ENCODE results near the gene MSL1.

MSL1 gene

DNA sequence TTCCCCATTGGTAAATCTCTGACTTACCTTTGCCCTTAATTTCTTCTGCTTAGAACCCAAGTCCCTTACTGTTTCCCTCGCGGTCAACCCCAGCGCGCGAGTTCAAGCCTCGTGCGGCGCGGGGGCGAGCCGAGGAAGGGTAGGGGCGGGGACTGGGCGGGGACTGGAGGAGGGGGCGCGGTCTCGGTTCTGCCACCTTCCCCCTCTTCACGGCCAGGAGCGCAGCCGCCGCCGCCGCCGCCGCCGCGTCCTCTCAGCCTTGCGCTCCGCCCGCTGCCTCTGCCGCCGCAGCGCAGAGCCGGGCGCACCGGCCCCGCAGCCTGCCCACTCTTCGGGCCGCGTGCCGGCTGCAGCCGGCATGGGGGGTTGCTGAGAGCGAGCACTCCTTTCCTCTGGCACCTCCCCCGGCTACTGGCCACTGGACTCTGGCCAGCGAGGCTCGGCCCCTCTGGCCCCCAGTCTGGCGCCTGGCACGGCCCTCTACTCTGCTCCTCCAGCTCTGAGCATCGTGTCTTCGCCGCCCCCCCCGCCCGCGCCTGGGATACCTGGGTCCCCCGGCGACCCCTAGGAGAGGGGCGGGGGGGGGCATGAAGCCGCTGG, 55.6 kb downstream of the MSL1 start, which contains the start of gene RAPGEFL1:
RAPGEFL1 (plus strand) TSS at position 196 of the 600 bp plus-strand sequence; CDS start at position 588, 392 bp downstream.
- DNase-seq: peak; percentile 90

- DNase-seq: peak; percentile 59
Observed at GRCh38 chr17:40178021-40178601, 56.3 kb downstream of the MSL1 start.

- DNase-seq: no peak
Observed at GRCh38 chr17:40178660-40179059, 56.9 kb downstream of the MSL1 start.

DNA sequence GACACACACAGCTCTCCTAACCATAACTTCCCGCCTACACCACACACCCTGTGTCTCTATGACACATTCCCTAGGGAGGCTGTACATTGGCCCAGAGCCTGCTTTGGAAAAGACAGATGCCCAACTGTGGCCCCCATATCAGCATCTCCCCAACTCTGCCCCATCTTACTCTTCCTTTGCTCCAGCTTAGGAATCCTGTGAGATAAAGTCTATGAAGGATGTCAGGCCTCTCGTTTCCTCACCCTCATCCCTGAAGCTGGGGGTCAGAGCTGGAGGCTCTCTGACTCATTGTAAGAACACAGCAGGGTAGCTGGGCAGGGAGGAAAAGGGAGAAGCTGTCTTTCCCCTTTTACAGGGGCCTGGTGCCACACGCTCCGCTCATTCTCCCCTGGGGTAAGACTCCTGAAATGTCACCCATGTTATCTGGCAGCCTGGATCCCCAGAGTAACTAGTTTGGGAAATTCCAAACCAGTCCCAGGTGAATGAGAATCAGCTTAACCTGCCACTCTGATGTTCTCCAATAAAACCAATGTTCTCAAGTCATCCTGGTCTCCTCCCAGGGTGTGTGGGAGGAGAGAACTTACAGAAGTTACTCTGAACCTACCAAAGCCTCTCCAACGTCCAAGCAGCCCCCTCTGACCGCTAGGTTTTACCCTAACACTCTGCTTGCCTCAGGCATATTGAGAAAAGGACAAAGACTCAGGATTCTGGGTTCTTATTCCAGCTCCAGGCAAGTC, 58.3 kb downstream of the MSL1 start:
- no peak for DNase-seq

GRCh38 chr17:40180694-40181093, 58.9 kb downstream of the MSL1 start:
- no peak for DNase-seq

GRCh38 chr17:40181205-40181604, 59.4 kb downstream of the MSL1 start:
- DNase-seq: no peak

- DNase-seq: no peak
Observed at GRCh38 chr17:40182606-40183005, 60.8 kb downstream of the MSL1 start.
